Measurements from ENCODE around the gene NECAP2.

NECAP2 gene

GRCh38 chr1:16430606-16431005 is 9.9 kb upstream of the NECAP2 start:
- no peak for DNase-seq (ENCODE audit: low spot score)
- H3K27ac ChIP-seq, result no peak overlapping the region
- no peak overlapping the region for H3K4me3 ChIP-seq
- TF ChIP-seq, protein P1, sequence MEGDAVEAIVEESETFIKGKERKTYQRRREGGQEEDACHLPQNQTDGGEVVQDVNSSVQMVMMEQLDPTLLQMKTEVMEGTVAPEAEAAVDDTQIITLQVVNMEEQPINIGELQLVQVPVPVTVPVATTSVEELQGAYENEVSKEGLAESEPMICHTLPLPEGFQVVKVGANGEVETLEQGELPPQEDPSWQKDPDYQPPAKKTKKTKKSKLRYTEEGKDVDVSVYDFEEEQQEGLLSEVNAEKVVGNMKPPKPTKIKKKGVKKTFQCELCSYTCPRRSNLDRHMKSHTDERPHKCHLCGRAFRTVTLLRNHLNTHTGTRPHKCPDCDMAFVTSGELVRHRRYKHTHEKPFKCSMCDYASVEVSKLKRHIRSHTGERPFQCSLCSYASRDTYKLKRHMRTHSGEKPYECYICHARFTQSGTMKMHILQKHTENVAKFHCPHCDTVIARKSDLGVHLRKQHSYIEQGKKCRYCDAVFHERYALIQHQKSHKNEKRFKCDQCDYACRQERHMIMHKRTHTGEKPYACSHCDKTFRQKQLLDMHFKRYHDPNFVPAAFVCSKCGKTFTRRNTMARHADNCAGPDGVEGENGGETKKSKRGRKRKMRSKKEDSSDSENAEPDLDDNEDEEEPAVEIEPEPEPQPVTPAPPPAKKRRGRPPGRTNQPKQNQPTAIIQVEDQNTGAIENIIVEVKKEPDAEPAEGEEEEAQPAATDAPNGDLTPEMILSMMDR (IDR thresholded peaks at IDR 0.05), result no peak

DNA sequence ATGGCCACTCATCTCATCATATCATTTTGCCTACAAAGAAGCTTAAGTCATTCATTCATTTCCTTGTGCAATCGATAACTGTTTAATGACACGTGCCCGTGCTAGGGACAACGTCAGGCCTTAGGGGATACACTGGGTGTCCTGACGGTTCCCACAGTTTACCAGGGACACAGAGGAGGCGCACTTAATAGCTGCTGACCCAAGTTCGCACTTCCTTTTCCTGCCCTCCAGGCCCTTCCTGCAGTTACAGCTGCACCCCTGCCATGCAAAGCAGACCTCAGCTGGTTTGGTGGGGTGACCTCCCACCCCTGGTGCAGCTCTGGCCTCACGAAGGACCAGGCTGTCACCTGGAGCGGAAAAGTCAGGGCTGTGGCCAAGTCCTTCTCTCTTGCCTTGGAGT is 7.5 kb upstream of the NECAP2 start:
- TF ChIP-seq, protein P1 (IDR thresholded peaks at IDR 0.05), result no peak
- no peak for DNase-seq (ENCODE audit: low spot score)
- H3K27ac ChIP-seq, result no peak overlapping the region

DNA sequence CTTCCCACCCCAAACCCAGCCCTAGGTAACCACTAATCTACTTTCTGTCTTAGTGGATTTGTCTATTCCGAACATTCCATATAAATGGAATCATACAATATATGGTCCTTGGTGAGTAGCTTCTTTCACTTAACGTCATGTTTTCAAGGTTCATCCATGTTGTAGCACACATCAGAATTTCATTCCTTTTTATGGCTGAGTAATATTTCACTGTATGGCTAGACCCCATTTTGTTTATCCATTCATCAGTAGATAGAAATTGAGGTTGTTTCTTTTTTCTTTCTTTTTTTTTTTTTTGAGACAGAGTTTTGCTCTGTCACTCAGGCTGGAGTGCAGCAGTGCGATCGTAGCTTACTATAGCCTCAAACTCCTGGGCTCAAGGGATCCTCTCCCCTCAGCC is 6.5 kb upstream of the NECAP2 start:
- TF ChIP-seq, protein P1 (IDR thresholded peaks at IDR 0.05), result no peak
- Histone ChIP-seq H3K27ac (no peak overlapping the region), H3K4me3 (no peak overlapping the region)
- DNase-seq (ENCODE audit: low spot score), result no peak

More for the DNA sequence above, 7.5 kb upstream of the NECAP2 start:
- no peak overlapping the region for H3K4me3 ChIP-seq

GRCh38 chr1:16434501-16434900 is 6.0 kb upstream of the NECAP2 start:
- TF ChIP-seq, protein P1 (IDR thresholded peaks at IDR 0.05), result no peak
- Histone ChIP-seq H3K4me3 (no peak overlapping the region), H3K27ac (no peak overlapping the region)
- no peak for DNase-seq (ENCODE audit: low spot score)

DNA sequence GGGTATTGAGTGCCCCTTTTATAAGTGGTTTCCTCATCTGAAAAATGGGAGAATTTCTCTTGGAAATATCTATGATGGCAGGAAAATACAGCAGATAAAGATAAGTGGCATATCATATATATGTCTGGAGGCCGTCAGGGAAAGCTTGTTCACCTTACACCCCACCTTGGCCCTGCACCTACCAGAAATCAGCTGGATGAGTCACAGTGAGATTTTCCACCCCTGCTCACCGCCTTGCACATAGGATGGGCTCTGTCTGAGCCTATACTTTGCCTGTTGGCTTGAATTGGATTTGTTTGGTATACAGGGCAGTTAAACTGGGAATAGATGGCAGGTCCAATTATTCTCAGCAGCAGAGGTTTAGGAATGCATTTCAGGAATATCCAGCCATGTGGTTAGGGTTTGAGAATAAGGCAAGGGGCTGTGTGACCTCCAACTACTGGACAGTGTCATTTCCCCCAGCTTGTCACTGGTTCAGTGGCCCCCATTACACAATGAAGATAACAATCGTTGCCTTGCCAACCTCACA is 3.5 kb upstream of the NECAP2 start, which contains the start of gene SPATA21:
Gene SPATA21, minus strand, starts transcription at position 479 of the 529 bp plus-strand sequence. CDS start 6,053 bp downstream, outside the sequence.
- no peak for DNase-seq (ENCODE audit: low spot score)
- Histone ChIP-seq H3K27ac (no peak within 1 kb of the TSS), H3K4me3 (no peak within 1 kb of the TSS)
- TF ChIP-seq, protein P1 (IDR thresholded peaks at IDR 0.05), result no peak

GRCh38 chr1:16438516-16438915 is 2.0 kb upstream of the NECAP2 start:
- no peak overlapping the region for H3K4me3 ChIP-seq
- TF ChIP-seq, protein P1 (IDR thresholded peaks at IDR 0.05), result no peak
- no peak overlapping the region for H3K27ac ChIP-seq
- DNase-seq (ENCODE audit: low spot score), result no peak

- TF ChIP-seq, protein P1 (IDR thresholded peaks at IDR 0.05), result no peak
- H3K4me3 ChIP-seq, result no peak overlapping the region
- DNase-seq (ENCODE audit: low spot score), result no peak
- no peak overlapping the region for H3K27ac ChIP-seq
Measured at GRCh38 chr1:16438924-16439323, 1.6 kb upstream of the NECAP2 start.

Measured in coronary artery (tissue), 2 donors.